ENCODE results near the gene REEP1.

DNA sequence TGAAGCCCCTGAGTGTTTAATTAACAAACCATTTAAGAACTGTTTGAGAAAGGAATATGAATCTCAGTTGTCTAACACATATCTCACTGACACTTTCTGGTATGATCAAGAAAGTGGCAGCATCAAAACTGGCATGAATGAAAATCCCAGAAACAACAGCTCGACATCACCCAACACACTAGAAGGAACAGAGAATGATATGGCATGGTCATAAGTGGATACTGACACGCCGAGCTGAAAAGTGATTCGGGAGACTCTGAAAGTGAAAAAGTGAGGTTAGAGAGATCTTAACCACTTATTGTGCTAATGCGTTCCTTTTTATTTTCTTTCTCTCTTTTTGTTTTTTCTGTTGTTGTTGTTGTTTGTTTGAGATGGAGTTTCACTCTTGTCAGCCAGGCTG is 100.3 kb downstream of the REEP1 start:
- TF ChIP-seq EZH2 (IDR thresholded peaks at IDR 0.05; ENCODE audit: low read length), result no peak
- TF ChIP-seq, protein P1, sequence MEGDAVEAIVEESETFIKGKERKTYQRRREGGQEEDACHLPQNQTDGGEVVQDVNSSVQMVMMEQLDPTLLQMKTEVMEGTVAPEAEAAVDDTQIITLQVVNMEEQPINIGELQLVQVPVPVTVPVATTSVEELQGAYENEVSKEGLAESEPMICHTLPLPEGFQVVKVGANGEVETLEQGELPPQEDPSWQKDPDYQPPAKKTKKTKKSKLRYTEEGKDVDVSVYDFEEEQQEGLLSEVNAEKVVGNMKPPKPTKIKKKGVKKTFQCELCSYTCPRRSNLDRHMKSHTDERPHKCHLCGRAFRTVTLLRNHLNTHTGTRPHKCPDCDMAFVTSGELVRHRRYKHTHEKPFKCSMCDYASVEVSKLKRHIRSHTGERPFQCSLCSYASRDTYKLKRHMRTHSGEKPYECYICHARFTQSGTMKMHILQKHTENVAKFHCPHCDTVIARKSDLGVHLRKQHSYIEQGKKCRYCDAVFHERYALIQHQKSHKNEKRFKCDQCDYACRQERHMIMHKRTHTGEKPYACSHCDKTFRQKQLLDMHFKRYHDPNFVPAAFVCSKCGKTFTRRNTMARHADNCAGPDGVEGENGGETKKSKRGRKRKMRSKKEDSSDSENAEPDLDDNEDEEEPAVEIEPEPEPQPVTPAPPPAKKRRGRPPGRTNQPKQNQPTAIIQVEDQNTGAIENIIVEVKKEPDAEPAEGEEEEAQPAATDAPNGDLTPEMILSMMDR (optimal IDR thresholded peaks at IDR 0.05 in 1 of 3, IDR thresholded peaks at IDR 0.05 in 1 of 3, conservative IDR thresholded peaks at IDR 0.05 in 1 of 3; ENCODE audit: extremely low read depth in 1 of 3, insufficient read depth in 2 of 3, low read length in 3 of 3), result no peak

All from keratinocyte (primary cell).